CD4-positive, alpha-beta memory T cell (primary cell): ENCODE data around the gene CD34. TPM values are rescaled to one million over a fixed set of nuclear protein-coding genes. Genes with fewer than 3 reads are reported as not detected.

Experiments
- CTCF ChIA-PET: fragments of 350-600 bp; sonication (Branson Sonifier 250); formaldehyde crosslinking; loops from one replicate; lab custom pipeline; 2021; ENCODE audit warnings: inconsistent platforms; ENCODE audit not compliant: partially characterized antibody; lab: Charles Lee
- POLR2A ChIA-PET: fragments of 350-600 bp; sonication (Branson Sonifier 250); formaldehyde crosslinking; loops from one replicate; lab custom pipeline; 2021; ENCODE audit not compliant: partially characterized antibody; lab: Charles Lee
- DNase-seq, 5 donors: peaks; one replicate each; pipeline versions ENCODE4 v3.0.0 to v3.0.0-alpha.2; 2020 to 2022; ENCODE audit warnings: mixed read lengths in 1 of 5
- H3K27ac ChIP-seq: one replicate; pipeline ENCODE4 v1.7.0; 2013; ENCODE audit warnings: low read depth, low read length
- H3K27me3 ChIP-seq: 2 replicates; pipeline ENCODE4 v1.7.0; 2013; ENCODE audit warnings: mild to moderate bottlenecking, low read length, moderate library complexity; ENCODE audit not compliant: insufficient read depth
- H3K36me3 ChIP-seq: 2 replicates; pipeline ENCODE4 v1.7.0; 2013; ENCODE audit warnings: mild to moderate bottlenecking, low read length, moderate library complexity; ENCODE audit not compliant: insufficient read depth
- H3K4me1 ChIP-seq: 2 replicates; pipeline ENCODE4 v1.7.0; 2013; ENCODE audit warnings: mild to moderate bottlenecking, low read length, moderate library complexity; ENCODE audit not compliant: insufficient read depth
- H3K4me3 ChIP-seq, 2 donors: one replicate each; pipeline ENCODE4 v1.7.0; 2013; ENCODE audit warnings: low read length in 2 of 2, mild to moderate bottlenecking in 1 of 2
- H3K9me3 ChIP-seq, 2 donors: one replicate each; pipeline ENCODE4 v1.7.0; 2013; ENCODE audit warnings: low read length in 2 of 2, control low read depth in 1 of 2; ENCODE audit not compliant: control insufficient read depth in 1 of 2
- H3K27ac Mint-ChIP-seq, 7 donors: one replicate each; pipeline ENCODE4 v1.8.0; 2020 to 2021; ENCODE audit warnings: mixed read lengths in 7 of 7, mild to moderate bottlenecking in 6 of 7, inconsistent platforms in 3 of 7, moderate library complexity in 3 of 7
- H3K27me3 Mint-ChIP-seq, 2 donors: one replicate each; pipeline ENCODE4 v1.8.0; 2020 to 2021; ENCODE audit warnings: mixed read lengths in 2 of 2
- H3K36me3 Mint-ChIP-seq, 2 donors: one replicate each; pipeline ENCODE4 v1.8.0; 2020 to 2021; ENCODE audit warnings: mixed read lengths in 2 of 2, inconsistent platforms in 1 of 2, mild to moderate bottlenecking in 1 of 2
- H3K4me1 Mint-ChIP-seq, 4 donors: one replicate each; pipeline ENCODE4 v1.8.0; 2020 to 2021; ENCODE audit warnings: mixed read lengths in 4 of 4, mild to moderate bottlenecking in 1 of 4
- H3K4me3 Mint-ChIP-seq, 8 donors: one replicate each; pipeline ENCODE4 v1.8.0; 2020 to 2021; ENCODE audit warnings: mixed read lengths in 8 of 8, mild to moderate bottlenecking in 7 of 8, moderate library complexity in 6 of 8, inconsistent platforms in 3 of 8
- H3K9me3 Mint-ChIP-seq, 8 donors: one replicate each; pipeline ENCODE4 v1.8.0; 2020 to 2021; ENCODE audit warnings: mixed read lengths in 8 of 8, mild to moderate bottlenecking in 5 of 8, inconsistent platforms in 3 of 8, moderate library complexity in 1 of 8
- intact Hi-C: fragments of 100-400 bp; cut with micrococcal nuclease; formaldehyde crosslinking; loops from one replicate; pipeline ENCODE4 v1.15.1; 2023
- polyA plus RNA-seq, 2 donors: library from polyadenylated mRNA; unstranded; fragments of 300-500 nt; fragmentation: Illumina TruSeq; gene quantifications; one replicate each; pipeline ENCODE4 v1.2.3, GENCODE V29; 2021
- total RNA-seq, 2 experiments: library from RNA; stranded (reverse); gene quantifications; one replicate each; pipeline ENCODE4 v1.2.3, GENCODE V29; 2021

The CD34 gene
- total and polyA plus RNA-seq, 4 experiments from 2014 or later: 0.03 TPM; not detected in 3

DNA sequence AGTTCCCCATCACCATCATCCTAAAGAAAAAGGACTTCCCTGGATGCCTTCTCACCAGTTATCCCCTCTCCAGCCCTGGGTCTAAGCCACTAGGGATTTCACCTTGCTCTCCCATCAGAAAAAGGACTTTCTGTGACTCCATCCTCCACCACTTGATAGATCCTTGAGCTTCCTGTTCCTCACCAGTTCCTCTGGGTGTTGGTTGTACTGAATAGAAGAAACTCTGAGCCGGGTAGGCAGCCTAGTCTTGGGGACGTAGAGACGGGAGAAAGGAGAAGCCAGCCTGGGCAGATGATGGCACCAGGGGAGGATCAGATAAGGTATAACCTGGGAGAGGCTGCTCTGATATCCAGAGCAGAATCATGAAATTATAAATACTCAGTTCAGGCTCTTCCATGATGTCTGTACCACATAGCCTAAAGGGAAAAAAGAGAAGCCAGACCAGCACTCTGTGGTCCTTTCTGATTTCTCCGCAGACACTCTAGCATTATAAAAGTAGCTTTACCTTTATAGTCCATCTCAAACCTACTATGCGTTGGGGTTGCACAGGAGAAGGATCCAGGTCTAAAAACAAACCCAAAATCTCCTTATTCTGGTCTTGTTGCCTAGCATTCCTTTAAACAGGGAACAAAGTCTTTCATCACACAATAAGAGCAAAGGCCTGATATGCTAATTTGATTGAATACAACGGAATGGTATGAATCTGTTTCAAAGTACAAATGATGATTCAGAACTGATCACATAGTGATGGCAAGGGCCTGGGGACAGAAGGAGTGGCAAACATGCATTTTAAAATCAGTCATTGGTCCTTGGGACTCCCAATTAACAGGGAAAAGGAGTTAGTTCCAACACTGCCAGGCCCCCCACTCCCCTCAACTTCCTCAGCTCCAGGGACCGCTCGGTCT is 1.2 kb upstream of the CD34 start:
- H3K4me3 Mint-ChIP-seq: peak overlapping the region in 4 of 8 donors; percentile 4 to 69 (median 56)
- Histone ChIP-seq H3K4me1 (peaks cover 4% of the 10 kb centered on the region), H3K4me3 (no peak overlapping the region), H3K9me3 (no peaks in the 10 kb centered on the region), H3K36me3 (no peaks in the 10 kb centered on the region), H3K27ac (no peak overlapping the region), H3K27me3 (peaks cover 22% of the 10 kb centered on the region)
- intact Hi-C loops: no loop called here
- POLR2A ChIA-PET: no interaction called here
- no peak overlapping the region for H3K27ac Mint-ChIP-seq
- H3K27me3 Mint-ChIP-seq: peaks cover 50 to 53% of the 10 kb centered on the region in 2 donors
- CTCF ChIA-PET: no interaction called here
- H3K36me3 Mint-ChIP-seq: no peaks in the 10 kb centered on the region
- peaks cover 4 to 24% (median 16%) of the 10 kb centered on the region in 4 donors for H3K4me1 Mint-ChIP-seq
- DNase-seq: no peak
- H3K9me3 Mint-ChIP-seq: no peaks in the 10 kb centered on the region

GRCh38 chr1:207909687-207910086 is 1.2 kb downstream of the CD34 start:
- Mint-ChIP-seq H3K27me3 (peaks cover 47 to 51% of the 10 kb centered on the region in 2 donors), H3K27ac (no peak overlapping the region), H3K9me3 (no peaks in the 10 kb centered on the region), H3K4me3 (peak overlapping the region in 4 of 8 donors; percentile 1 to 71 (median 2)), H3K36me3 (no peaks in the 10 kb centered on the region), H3K4me1 (peaks cover 4 to 24% (median 16%) of the 10 kb centered on the region in 4 donors)
- Histone ChIP-seq H3K36me3 (no peaks in the 10 kb centered on the region), H3K4me1 (peaks cover 4% of the 10 kb centered on the region), H3K27ac (no peak overlapping the region), H3K9me3 (no peaks in the 10 kb centered on the region), H3K27me3 (peaks cover 22% of the 10 kb centered on the region), H3K4me3 (no peak overlapping the region)
- ChIA-PET POLR2A (no interaction called here), CTCF (no interaction called here)
- no peak for DNase-seq
- intact Hi-C loops: no loop called here

- Mint-ChIP-seq H3K36me3 (no peaks in the 10 kb centered on the region), H3K4me1 (peaks cover 4 to 24% (median 16%) of the 10 kb centered on the region in 4 donors), H3K27ac (no peak overlapping the region), H3K9me3 (no peaks in the 10 kb centered on the region), H3K27me3 (peaks cover 37 to 41% of the 10 kb centered on the region in 2 donors), H3K4me3 (no peak overlapping the region)
- no peak for DNase-seq
- H3K27me3 ChIP-seq: peaks cover 22% of the 10 kb centered on the region
- no peak overlapping the region for H3K27ac ChIP-seq
- no peak overlapping the region for H3K4me3 ChIP-seq
- CTCF ChIA-PET: no interaction called here
- H3K4me1 ChIP-seq: peaks cover 4% of the 10 kb centered on the region
- POLR2A ChIA-PET: no interaction called here
- H3K9me3 ChIP-seq: no peaks in the 10 kb centered on the region
- intact Hi-C loops: no loop called here
- no peaks in the 10 kb centered on the region for H3K36me3 ChIP-seq
These were observed 2.7 kb downstream of the CD34 start for GRCh38 chr1:207908107-207908734.

DNA sequence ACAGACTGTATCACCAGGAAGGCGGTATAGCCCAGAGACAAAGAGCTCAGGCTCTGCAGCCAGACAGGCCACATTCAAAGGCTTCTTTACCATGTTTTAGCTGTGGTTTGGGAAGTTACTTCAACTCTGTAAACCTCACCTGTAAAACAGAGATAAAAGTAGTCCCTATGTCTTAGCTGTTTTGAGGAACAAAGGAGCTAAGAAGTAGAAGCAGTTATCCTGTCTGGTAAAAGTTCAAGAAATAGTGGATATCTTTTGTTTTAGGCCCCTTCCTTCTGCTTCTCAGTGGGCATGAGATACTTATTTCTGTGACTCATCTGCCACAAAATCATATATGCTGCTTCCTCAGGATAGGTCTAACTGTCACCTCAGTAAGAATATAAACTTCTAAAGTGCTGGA is 6.5 kb downstream of the CD34 start:
- no peaks in the 10 kb centered on the region for H3K27me3 ChIP-seq
- no peak overlapping the region for H3K4me3 ChIP-seq
- H3K9me3 ChIP-seq: no peaks in the 10 kb centered on the region
- intact Hi-C loops: no loop called here
- H3K27ac ChIP-seq: no peak overlapping the region
- Mint-ChIP-seq H3K27me3 (peaks cover 9 to 10% of the 10 kb centered on the region in 2 donors), H3K9me3 (no peaks in the 10 kb centered on the region), H3K4me1 (no peaks in the 10 kb centered on the region), H3K27ac (no peak overlapping the region), H3K4me3 (no peak overlapping the region), H3K36me3 (no peaks in the 10 kb centered on the region)
- H3K4me1 ChIP-seq: no peaks in the 10 kb centered on the region
- CTCF ChIA-PET: interaction anchor here (0.9 to 1.4 kb wide), 2 partner anchors 19 to 75 kb away, joined by 3 to 4 read pairs; no protein-coding TSS in a partner anchor
- DNase-seq: no peak
- POLR2A ChIA-PET: no interaction called here
- no peaks in the 10 kb centered on the region for H3K36me3 ChIP-seq

DNA sequence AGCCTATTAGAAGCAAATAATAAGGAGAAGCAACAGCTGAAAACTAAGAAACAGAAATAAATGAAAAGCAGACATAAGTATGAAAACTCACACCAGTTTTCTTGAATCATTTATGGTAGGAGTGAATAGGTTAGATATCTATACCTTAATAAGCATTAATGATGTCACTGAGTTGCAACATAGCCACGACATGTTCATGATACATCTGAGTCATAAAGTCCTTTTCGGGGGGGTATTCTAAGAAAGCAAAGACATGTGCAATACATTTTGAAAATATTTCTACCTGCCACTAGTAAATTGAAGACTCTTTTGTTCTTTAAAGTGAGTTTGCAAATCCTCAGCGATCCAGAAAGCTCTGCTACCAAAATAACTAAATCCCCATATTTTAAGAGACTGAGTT is 7.2 kb downstream of the CD34 start:
- Mint-ChIP-seq H3K4me3 (no peak overlapping the region), H3K27me3 (peaks cover 6 to 7% of the 10 kb centered on the region in 2 donors), H3K27ac (no peak overlapping the region), H3K4me1 (no peaks in the 10 kb centered on the region), H3K9me3 (no peaks in the 10 kb centered on the region), H3K36me3 (no peaks in the 10 kb centered on the region)
- H3K27me3 ChIP-seq: no peaks in the 10 kb centered on the region
- H3K4me1 ChIP-seq: no peaks in the 10 kb centered on the region
- no peak overlapping the region for H3K4me3 ChIP-seq
- POLR2A ChIA-PET: no interaction called here
- H3K9me3 ChIP-seq: no peaks in the 10 kb centered on the region
- CTCF ChIA-PET: interaction anchor here (1.4 kb wide), 1 partner anchor 19 kb away, joined by 4 read pairs; no protein-coding TSS in a partner anchor
- no peak overlapping the region for H3K27ac ChIP-seq
- no peak for DNase-seq
- H3K36me3 ChIP-seq: no peaks in the 10 kb centered on the region
- intact Hi-C loops: no loop called here

GRCh38 chr1:207903053-207903452 is 7.9 kb downstream of the CD34 start:
- Histone ChIP-seq H3K36me3 (no peaks in the 10 kb centered on the region), H3K4me1 (no peaks in the 10 kb centered on the region), H3K9me3 (no peaks in the 10 kb centered on the region), H3K27me3 (no peaks in the 10 kb centered on the region), H3K27ac (no peak overlapping the region), H3K4me3 (no peak overlapping the region)
- Mint-ChIP-seq H3K36me3 (no peaks in the 10 kb centered on the region), H3K27ac (no peak overlapping the region), H3K4me3 (no peak overlapping the region), H3K4me1 (no peaks in the 10 kb centered on the region), H3K9me3 (no peaks in the 10 kb centered on the region), H3K27me3 (peaks cover 3 to 4% of the 10 kb centered on the region in 2 donors)
- ChIA-PET CTCF (no interaction called here), POLR2A (no interaction called here)
- intact Hi-C loops: no loop called here
- no peak for DNase-seq

GRCh38 chr1:207902566-207902965 is 8.4 kb downstream of the CD34 start:
- Histone ChIP-seq H3K27ac (no peak overlapping the region), H3K27me3 (no peaks in the 10 kb centered on the region), H3K4me3 (no peak overlapping the region), H3K4me1 (no peaks in the 10 kb centered on the region), H3K36me3 (no peaks in the 10 kb centered on the region), H3K9me3 (no peaks in the 10 kb centered on the region)
- H3K27ac Mint-ChIP-seq: no peak overlapping the region
- H3K9me3 Mint-ChIP-seq: no peaks in the 10 kb centered on the region
- no peaks in the 10 kb centered on the region for H3K36me3 Mint-ChIP-seq
- POLR2A ChIA-PET: no interaction called here
- no peak for DNase-seq
- intact Hi-C loops: no loop called here
- no peak overlapping the region for H3K4me3 Mint-ChIP-seq
- no peaks in the 10 kb centered on the region for H3K4me1 Mint-ChIP-seq
- CTCF ChIA-PET: no interaction called here
- peaks cover 2 to 3% of the 10 kb centered on the region in 2 donors for H3K27me3 Mint-ChIP-seq
